GM19025 (cell line): ENCODE results near the gene RNH1.
"Not testable (repeated sequence)": the region's sequence is repeated elsewhere in the genome, so short reads cannot be mapped to it uniquely, and the experiment has no call there.

ENCODE experiments used
- ATAC-seq: cut with Tn5 transposase; IDR thresholded peaks from one replicate; pipeline ENCODE4 v1.9.1; 2021; ENCODE audit warnings: mild to moderate bottlenecking, low read depth, moderate library complexity; ENCODE audit not compliant: unreplicated experiment

RNH1 gene

GRCh38 chr11:520428-521176, 13.6 kb upstream of the RNH1 start:
- ATAC-seq, result no peak

GRCh38 chr11:518463-519202, 11.6 kb upstream of the RNH1 start:
- ATAC-seq, result peak; percentile 53

GRCh38 chr11:516918-517685, 10.1 kb upstream of the RNH1 start:
- ATAC-seq, result not testable (repeated sequence)

GRCh38 chr11:516400-516799, 9.4 kb upstream of the RNH1 start:
- no peak for ATAC-seq

GRCh38 chr11:515131-515530, 8.1 kb upstream of the RNH1 start:
- no peak for ATAC-seq

- ATAC-seq, result no peak
Measured at GRCh38 chr11:514606-515005, 7.6 kb upstream of the RNH1 start.

- ATAC-seq, result no peak
Measured at GRCh38 chr11:512761-513595, 5.9 kb upstream of the RNH1 start.

- no peak for ATAC-seq
Measured at GRCh38 chr11:508956-509355, 1.9 kb upstream of the RNH1 start.

- ATAC-seq, result peak; percentile 1
Measured at GRCh38 chr11:507727-508515, 879 bp upstream of the RNH1 start.

- ATAC-seq, result peak; percentile 56
Measured at GRCh38 chr11:506238-506994, 626 bp downstream of the RNH1 start.

- no peak for ATAC-seq
Measured at GRCh38 chr11:504994-505344, 2.1 kb downstream of the RNH1 start.

- ATAC-seq, result no peak
Measured at GRCh38 chr11:504053-504993, 2.7 kb downstream of the RNH1 start.

- ATAC-seq, result no peak
Measured at GRCh38 chr11:503179-503981, 3.7 kb downstream of the RNH1 start.

GRCh38 chr11:502288-503178, 4.5 kb downstream of the RNH1 start:
- no peak for ATAC-seq

GRCh38 chr11:501683-502287, 5.3 kb downstream of the RNH1 start:
- ATAC-seq, result no peak
